ENCODE results near the gene ACOXL.
A peak's percentile ranks its signal among the peaks of the same experiment; 100 is the strongest.

The ACOXL gene

GRCh38 chr2:110702514-110703380 is 29.6 kb upstream of the ACOXL start:
- Histone ChIP-seq H3K4me1 (no peaks in the 10 kb centered on the region), H3K4me3 (no peak overlapping the region), H4K20me1 (no peaks in the 10 kb centered on the region), H3K27me3 (no peaks in the 10 kb centered on the region), H3K27ac (no peak overlapping the region), H3K9me3 (replicated peaks in 1 of 11) (no peaks in the 10 kb centered on the region), H3K4me2 (no peak overlapping the region), H3K36me3 (no peaks in the 10 kb centered on the region), H3K9ac (no peak overlapping the region)
- TF ChIP-seq Cebpa-rat (IDR thresholded peaks at IDR 0.05): no peak

- H3K9ac ChIP-seq: no peak overlapping the region
- H3K4me2 ChIP-seq: no peak overlapping the region
- H3K4me1 ChIP-seq: no peaks in the 10 kb centered on the region; a peak in 1 of 20 replicates
- H3K4me3 ChIP-seq: no peak overlapping the region
- no peaks in the 10 kb centered on the region for H3K27me3 ChIP-seq
- TF ChIP-seq Cebpa-rat (IDR thresholded peaks at IDR 0.05): no peak
- H4K20me1 ChIP-seq: no peaks in the 10 kb centered on the region
- no peaks in the 10 kb centered on the region for H3K36me3 ChIP-seq
- H3K27ac ChIP-seq: no peak overlapping the region
- no peaks in the 10 kb centered on the region for H3K9me3 ChIP-seq (replicated peaks in 1 of 11)
These were observed 24.9 kb upstream of the ACOXL start for GRCh38 chr2:110707386-110707965.

GRCh38 chr2:110708455-110708854 is 23.9 kb upstream of the ACOXL start:
- no peaks in the 10 kb centered on the region for H3K27me3 ChIP-seq
- H3K27ac ChIP-seq: no peak overlapping the region
- H4K20me1 ChIP-seq: no peaks in the 10 kb centered on the region
- no peaks in the 10 kb centered on the region for H3K9me3 ChIP-seq (replicated peaks in 1 of 11)
- H3K4me2 ChIP-seq: no peak overlapping the region
- no peaks in the 10 kb centered on the region; a peak in 1 of 20 replicates for H3K4me1 ChIP-seq
- no peak overlapping the region for H3K4me3 ChIP-seq
- no peak for TF ChIP-seq Cebpa-rat (IDR thresholded peaks at IDR 0.05)
- H3K36me3 ChIP-seq: no peaks in the 10 kb centered on the region
- no peak overlapping the region for H3K9ac ChIP-seq

- Histone ChIP-seq H3K27ac (no peak overlapping the region), H3K9me3 (replicated peaks in 1 of 11) (no peaks in the 10 kb centered on the region), H3K4me1 (peaks cover 0 to 11% (median 5%) of the 10 kb centered on the region in 10 experiments; a peak in 8 of 20 replicates), H3K27me3 (no peaks in the 10 kb centered on the region), H3K4me3 (no peak overlapping the region), H3K36me3 (no peaks in the 10 kb centered on the region), H3K9ac (no peak overlapping the region), H4K20me1 (no peaks in the 10 kb centered on the region), H3K4me2 (no peak overlapping the region)
- TF ChIP-seq Cebpa-rat (IDR thresholded peaks at IDR 0.05): no peak
These were observed 19.6 kb upstream of the ACOXL start for GRCh38 chr2:110712737-110713136.

DNA sequence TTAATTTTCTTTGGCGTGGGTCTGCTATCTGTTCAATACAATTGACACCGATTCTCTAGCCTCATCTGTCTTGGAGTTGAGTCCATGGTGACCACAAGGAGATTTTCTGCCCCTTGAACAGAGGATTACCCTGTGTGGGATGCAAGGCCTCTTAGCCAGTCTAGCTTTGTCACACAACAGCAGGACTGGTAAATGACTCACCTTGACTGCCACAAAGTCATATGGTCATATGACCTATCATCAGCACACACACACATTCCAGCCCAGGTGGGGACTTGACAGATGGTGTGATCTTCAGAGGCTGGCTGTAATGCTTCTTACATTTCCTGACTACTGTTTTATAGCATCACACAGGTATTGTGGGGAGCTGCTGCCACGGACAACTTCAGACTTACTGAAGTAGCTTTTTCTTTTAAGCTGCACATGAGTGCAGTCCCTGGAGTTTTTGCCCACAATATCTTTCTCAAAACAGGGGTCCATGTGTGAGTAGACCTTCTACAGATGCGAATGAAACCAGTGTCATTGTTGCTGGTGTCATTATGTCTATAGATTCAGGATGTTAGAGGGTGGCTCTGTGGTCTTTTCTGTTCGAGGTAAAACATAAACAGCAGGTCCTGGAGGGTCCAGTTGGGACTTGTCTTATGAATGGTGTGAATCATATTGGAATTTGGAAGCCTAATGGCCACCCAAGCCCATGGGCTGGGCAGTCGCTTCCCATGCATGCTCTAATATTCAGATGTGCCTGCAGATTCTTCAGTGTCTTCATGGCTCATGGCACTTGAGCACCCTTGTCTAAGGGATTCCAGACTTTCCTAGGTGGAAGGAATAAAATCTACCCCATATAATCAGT is 18.6 kb upstream of the ACOXL start:
- Histone ChIP-seq H4K20me1 (no peaks in the 10 kb centered on the region), H3K9ac (no peak overlapping the region), H3K36me3 (no peaks in the 10 kb centered on the region), H3K4me2 (no peak overlapping the region), H3K9me3 (replicated peaks in 1 of 11) (no peaks in the 10 kb centered on the region), H3K27me3 (no peaks in the 10 kb centered on the region), H3K4me1 (peaks cover 0 to 12% (median 5%) of the 10 kb centered on the region in 10 experiments; a peak in 8 of 20 replicates), H3K4me3 (no peak overlapping the region), H3K27ac (no peak overlapping the region)
- TF ChIP-seq Cebpa-rat (IDR thresholded peaks at IDR 0.05): no peak

DNA sequence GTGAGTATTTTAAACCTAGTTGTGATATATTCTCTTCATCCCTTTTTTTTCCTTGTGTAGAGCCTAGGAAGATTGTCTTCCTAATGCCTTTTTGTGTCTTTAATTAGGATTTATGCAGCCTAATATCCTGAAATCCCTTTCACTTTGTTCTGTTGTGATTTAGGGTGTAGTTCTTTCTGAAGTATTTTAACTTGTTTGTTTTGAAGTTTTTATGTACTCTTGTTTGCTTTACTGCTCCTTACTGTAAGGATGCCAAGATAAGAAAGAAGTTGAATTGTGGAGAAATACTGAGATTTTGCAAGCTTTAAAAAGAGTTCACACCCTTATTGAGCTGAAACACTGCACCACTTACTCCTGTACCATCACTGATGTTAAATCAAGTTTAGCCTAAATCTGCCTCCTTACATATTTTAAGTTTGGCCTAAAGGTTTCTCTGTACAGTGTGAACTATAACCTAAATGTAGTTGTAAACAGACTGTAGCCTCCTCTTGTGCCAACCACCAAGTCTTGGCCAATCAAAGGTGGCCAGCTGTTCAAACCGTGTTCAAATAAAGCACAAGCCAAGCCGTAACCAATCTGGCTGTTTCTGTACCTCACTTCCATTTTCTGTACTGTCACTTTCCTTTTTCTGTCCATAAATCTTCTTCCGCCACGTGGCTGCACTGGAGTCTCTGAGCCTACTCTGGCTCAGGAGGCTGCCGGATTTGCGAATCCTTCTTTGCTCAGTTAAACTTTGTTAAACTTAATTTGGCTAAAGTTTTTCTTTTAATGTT is 17.7 kb upstream of the ACOXL start:
- Histone ChIP-seq H3K4me1 (peaks cover 0 to 12% (median 5%) of the 10 kb centered on the region in 10 experiments; a peak in 8 of 20 replicates), H3K9ac (no peak overlapping the region), H3K27me3 (no peaks in the 10 kb centered on the region), H3K36me3 (no peaks in the 10 kb centered on the region), H4K20me1 (no peaks in the 10 kb centered on the region), H3K9me3 (replicated peaks in 1 of 11) (no peaks in the 10 kb centered on the region), H3K27ac (no peak overlapping the region), H3K4me3 (no peak overlapping the region), H3K4me2 (no peak overlapping the region)
- TF ChIP-seq Cebpa-rat (IDR thresholded peaks at IDR 0.05): no peak

DNA sequence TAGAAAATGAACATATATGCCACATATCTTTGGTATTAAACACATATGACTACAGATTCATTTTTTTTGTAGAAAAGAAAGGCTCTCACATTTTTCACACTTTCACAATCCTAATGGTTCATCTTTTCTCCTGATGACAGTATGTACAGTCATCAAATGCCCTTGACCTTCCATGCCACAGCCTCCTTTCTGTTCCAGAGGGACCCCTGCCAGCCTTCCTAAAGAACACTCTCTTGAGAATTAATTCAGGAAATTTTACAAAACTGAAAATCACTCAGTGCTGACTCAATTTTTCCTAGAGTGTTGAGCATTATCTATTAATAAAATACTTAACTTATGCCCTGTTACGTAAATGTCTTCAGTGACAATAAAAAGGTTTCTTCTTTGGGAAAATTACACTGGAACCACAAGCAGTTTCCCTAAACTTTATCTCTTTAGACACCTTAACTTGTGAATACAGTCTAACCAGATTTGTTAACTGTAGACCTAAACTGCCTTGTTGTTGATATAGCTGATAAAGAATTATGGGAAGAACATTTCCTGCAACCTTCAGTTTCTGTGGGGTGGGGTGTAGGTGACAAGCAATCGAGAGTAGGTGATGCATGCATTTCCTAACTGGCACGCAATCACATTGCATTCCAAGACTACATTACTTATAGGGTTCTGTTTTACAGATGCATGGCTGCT is 15.3 kb upstream of the ACOXL start:
- no peaks in the 10 kb centered on the region for H3K36me3 ChIP-seq
- H3K9me3 ChIP-seq (replicated peaks in 1 of 11): no peaks in the 10 kb centered on the region
- H3K9ac ChIP-seq: no peak overlapping the region
- no peaks in the 10 kb centered on the region for H4K20me1 ChIP-seq
- peak overlapping the region in 7 of 11 experiments; percentile 0 to 47 (median 33); a peak in 11 of 22 replicates for H3K4me2 ChIP-seq
- no peak for TF ChIP-seq Cebpa-rat (IDR thresholded peaks at IDR 0.05)
- no peaks in the 10 kb centered on the region for H3K27me3 ChIP-seq
- peaks cover 0 to 12% (median 5%) of the 10 kb centered on the region in 10 experiments; a peak in 7 of 20 replicates for H3K4me1 ChIP-seq
- H3K27ac ChIP-seq: no peak overlapping the region
- no peak overlapping the region for H3K4me3 ChIP-seq

DNA sequence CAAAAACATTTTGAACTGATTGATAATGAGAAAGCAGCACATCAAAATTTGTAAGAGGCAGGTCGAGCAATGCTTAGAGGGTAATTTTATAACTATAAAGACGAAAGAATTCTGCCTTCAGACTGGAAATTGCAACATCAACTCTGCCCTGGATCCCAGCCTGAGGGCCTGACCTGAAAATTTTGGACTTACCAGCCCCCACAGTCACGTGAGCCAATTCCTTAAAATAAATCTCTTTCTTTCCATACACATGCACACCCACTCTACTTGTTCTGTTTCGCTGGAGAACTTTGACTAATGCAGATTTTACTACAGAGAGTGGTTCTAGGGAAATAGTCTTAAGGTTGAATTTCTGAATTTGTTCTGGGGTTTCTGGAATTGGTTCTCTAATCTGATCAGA is 14.6 kb upstream of the ACOXL start:
- Histone ChIP-seq H3K4me2 (peak overlapping the region in 6 of 11 experiments; percentile 0 to 47 (median 30); a peak in 8 of 22 replicates), H3K36me3 (no peaks in the 10 kb centered on the region), H4K20me1 (no peaks in the 10 kb centered on the region), H3K4me1 (peaks cover 0 to 12% (median 5%) of the 10 kb centered on the region in 10 experiments; a peak in 7 of 20 replicates), H3K9me3 (replicated peaks in 1 of 11) (no peaks in the 10 kb centered on the region), H3K27me3 (no peaks in the 10 kb centered on the region), H3K9ac (no peak overlapping the region), H3K4me3 (no peak overlapping the region), H3K27ac (no peak overlapping the region)
- no peak for TF ChIP-seq Cebpa-rat (IDR thresholded peaks at IDR 0.05)
